Loucy (cell line): ENCODE measurements around the gene TMEM169.

ENCODE experiments used
- H2AFZ ChIP-seq: fragments of 200-600 bp; sonication (generic); 2 replicates; pipeline ENCODE4 v1.6.0; 2016; ENCODE audit warnings: antibody characterized with exemption, mild to moderate bottlenecking, low read length, moderate library complexity
- H3F3A ChIP-seq: fragments of 200-600 bp; 2 replicates; pipeline ENCODE4 v1.6.0; 2016; ENCODE audit warnings: antibody characterized with exemption, low read depth, mild to moderate bottlenecking
- H3K27me3 ChIP-seq: fragments of 200-600 bp; sonication (generic); 2 replicates; pipeline ENCODE4 v1.6.1; 2014; ENCODE audit warnings: low read length, mild to moderate bottlenecking; ENCODE audit not compliant: insufficient read depth, poor library complexity, severe bottlenecking
- H3K36me3 ChIP-seq: fragments of 200-600 bp; sonication (generic); 2 replicates; pipeline ENCODE4 v1.6.1; 2016; ENCODE audit warnings: low read length; ENCODE audit not compliant: insufficient read depth
- H3K4me1 ChIP-seq: fragments of 200-600 bp; sonication (generic); 2 replicates; pipeline ENCODE4 v1.5.1; 2014; ENCODE audit warnings: low read length, mild to moderate bottlenecking; ENCODE audit not compliant: insufficient read depth, poor library complexity, severe bottlenecking
- H3K4me2 ChIP-seq: fragments of 200-600 bp; sonication (generic); 2 replicates; pipeline ENCODE4 v1.6.0; 2014; ENCODE audit warnings: antibody characterized with exemption, low read length, low read depth, mild to moderate bottlenecking; ENCODE audit not compliant: poor library complexity, severe bottlenecking
- H3K4me3 ChIP-seq: fragments of 200-600 bp; sonication (generic); 2 replicates; pipeline ENCODE4 v1.5.1; 2014; ENCODE audit warnings: low read length, mild to moderate bottlenecking, mixed read lengths; ENCODE audit not compliant: poor library complexity, severe bottlenecking
- H3K79me2 ChIP-seq: fragments of 200-600 bp; sonication (generic); 2 replicates; pipeline ENCODE4 v1.6.1; 2014; ENCODE audit warnings: low read length; ENCODE audit not compliant: insufficient read depth
- H3K9ac ChIP-seq: fragments of 200-600 bp; sonication (generic); 2 replicates; pipeline ENCODE4 v1.6.0; 2014; ENCODE audit warnings: mild to moderate bottlenecking, low read depth, low read length, moderate library complexity; ENCODE audit not compliant: poor library complexity, severe bottlenecking
- H3K9me2 ChIP-seq: fragments of 200-600 bp; sonication (generic); replicated peaks from 2 replicates; pipeline ENCODE4 v1.6.1; 2016; ENCODE audit warnings: low read depth, low read length, mixed read lengths
- H3K9me3 ChIP-seq: fragments of 200-600 bp; sonication (generic); 2 replicates; pipeline ENCODE4 v1.6.1; 2014; ENCODE audit warnings: mild to moderate bottlenecking, antibody characterized with exemption, low read length, low read depth; ENCODE audit not compliant: insufficient read depth
- H4K20me1 ChIP-seq: fragments of 200-600 bp; sonication (generic); 2 replicates; pipeline ENCODE4 v1.6.0; 2014; ENCODE audit warnings: antibody characterized with exemption, low read length, mild to moderate bottlenecking; ENCODE audit not compliant: insufficient read depth, poor library complexity, severe bottlenecking
- CTCF ChIP-seq: fragments of 200-600 bp; sonication (generic); conservative IDR thresholded peaks from 2 replicates; pipeline ENCODE4 v1.5.1; 2014; ENCODE audit warnings: mild to moderate bottlenecking, antibody characterized with exemption, low read length
- EZH2phosphoT487 ChIP-seq: fragments of 200-600 bp; IDR thresholded peaks from 2 replicates; pipeline ENCODE4 v1.6.1; 2018; ENCODE audit warnings: antibody characterized with exemption, mild to moderate bottlenecking, moderate library complexity, borderline replicate concordance

The TMEM169 gene

GRCh38 chr2:216147172-216148131 is 65.7 kb downstream of the TMEM169 start:
- TF ChIP-seq CTCF (no peak), EZH2phosphoT487 (no peak)
- peaks cover 29% of the 10 kb centered on the region; the same call in 1 of the 2 replicates for H3K79me2 ChIP-seq

GRCh38 chr2:216148983-216149382 is 67.3 kb downstream of the TMEM169 start:
- peaks cover 35% of the 10 kb centered on the region; the same call in 1 of the 2 replicates for H3K79me2 ChIP-seq
- no peaks in the 10 kb centered on the region for H3K4me1 ChIP-seq
- H3F3A ChIP-seq: no peaks in the 10 kb centered on the region
- H3K9me3 ChIP-seq: no peaks in the 10 kb centered on the region
- no peak for TF ChIP-seq EZH2phosphoT487
- TF ChIP-seq CTCF: no peak
- H3K4me2 ChIP-seq: no peak overlapping the region
- H3K36me3 ChIP-seq: peaks cover 97% of the 10 kb centered on the region
- no peaks in the 10 kb centered on the region for H3K9me2 ChIP-seq
- H3K27me3 ChIP-seq: no peaks in the 10 kb centered on the region
- H2AFZ ChIP-seq: no peak overlapping the region
- H3K9ac ChIP-seq: no peak overlapping the region
- no peak overlapping the region for H3K4me3 ChIP-seq
- H4K20me1 ChIP-seq: peaks cover 5% of the 10 kb centered on the region

More at GRCh38 chr2:216147172-216148131, 65.7 kb downstream of the TMEM169 start:
- H3K36me3 ChIP-seq: peaks cover 97% of the 10 kb centered on the region
- H2AFZ ChIP-seq: no peak overlapping the region
- no peaks in the 10 kb centered on the region for H3F3A ChIP-seq
- H3K27me3 ChIP-seq: no peaks in the 10 kb centered on the region
- H3K4me1 ChIP-seq: no peaks in the 10 kb centered on the region
- no peak overlapping the region for H3K4me2 ChIP-seq
- no peak overlapping the region for H3K9ac ChIP-seq
- peaks cover 12% of the 10 kb centered on the region for H4K20me1 ChIP-seq
- no peaks in the 10 kb centered on the region for H3K9me2 ChIP-seq
- H3K9me3 ChIP-seq: no peaks in the 10 kb centered on the region
- no peak overlapping the region for H3K4me3 ChIP-seq

GRCh38 chr2:216149741-216150140 is 68.0 kb downstream of the TMEM169 start:
- peaks cover 42% of the 10 kb centered on the region; the same call in 1 of the 2 replicates for H3K79me2 ChIP-seq
- H3K9me2 ChIP-seq: no peaks in the 10 kb centered on the region
- H3K4me2 ChIP-seq: no peak overlapping the region
- peaks cover 9% of the 10 kb centered on the region for H4K20me1 ChIP-seq
- H3K27me3 ChIP-seq: no peaks in the 10 kb centered on the region
- no peak overlapping the region for H2AFZ ChIP-seq
- no peaks in the 10 kb centered on the region for H3F3A ChIP-seq
- H3K9ac ChIP-seq: no peak overlapping the region
- peaks cover 97% of the 10 kb centered on the region for H3K36me3 ChIP-seq
- H3K4me3 ChIP-seq: no peak overlapping the region
- H3K9me3 ChIP-seq: no peaks in the 10 kb centered on the region
- TF ChIP-seq EZH2phosphoT487: no peak
- no peak for TF ChIP-seq CTCF
- H3K4me1 ChIP-seq: no peaks in the 10 kb centered on the region
